OCI-LY7 (cell line): ENCODE data around the gene TVP23A. TPM values are rescaled to one million over a fixed set of nuclear protein-coding genes. Genes with fewer than 3 reads are reported as not detected.

Source experiments
- BruUV-seq: library from RNA; stranded (reverse); fragments of 400-500 nt; replicated peaks from 2 replicates; lab custom pipeline; 2021; lab: Mats Ljungman, UMichigan
- CTCF ChIA-PET: fragments of 300-600 bp; sonication (Branson Sonifier 250); formaldehyde crosslinking; loops from one replicate; lab custom pipeline; 2022; ENCODE audit warnings: antibody characterized with exemption; ENCODE audit not compliant: unreplicated experiment; lab: Charles Lee
- POLR2A ChIA-PET: fragments of 300-600 bp; sonication (Branson Sonifier 250); formaldehyde crosslinking; loops from one replicate; lab custom pipeline; 2022; ENCODE audit warnings: antibody characterized with exemption; lab: Charles Lee
- DNase-seq: peaks from one replicate; pipeline ENCODE4 v3.0.0-alpha.2; 2015; ENCODE audit warnings: low spot score
- H2AFZ ChIP-seq: fragments of 200-600 bp; sonication (generic), shearing (Covaris generic); 2 replicates; pipeline ENCODE4 v1.6.1; 2014; ENCODE audit warnings: mild to moderate bottlenecking, antibody characterized with exemption, low read length, moderate library complexity
- H3K27ac ChIP-seq: fragments of 200-600 bp; sonication (generic); 2 replicates; pipeline ENCODE4 v1.5.1; 2014; ENCODE audit warnings: mixed run types, low read depth, mild to moderate bottlenecking, moderate library complexity, low read length, inconsistent platforms; ENCODE audit not compliant: poor library complexity, severe bottlenecking
- H3K36me3 ChIP-seq: fragments of 200-600 bp; sonication (generic); 2 replicates; pipeline ENCODE4 v1.6.1; 2014; ENCODE audit warnings: mild to moderate bottlenecking, antibody characterized with exemption, low read length, moderate library complexity, mixed read lengths; ENCODE audit not compliant: insufficient read depth
- H3K4me1 ChIP-seq: fragments of 200-600 bp; sonication (generic); 2 replicates; pipeline ENCODE4 v1.5.1; 2014; ENCODE audit warnings: mild to moderate bottlenecking, low read length; ENCODE audit not compliant: insufficient read depth, poor library complexity, severe bottlenecking
- H3K4me2 ChIP-seq: fragments of 200-600 bp; sonication (generic); 2 replicates; pipeline ENCODE4 v1.6.1; 2014; ENCODE audit warnings: mild to moderate bottlenecking, low read length
- H3K4me3 ChIP-seq: fragments of 200-600 bp; sonication (generic); 2 replicates; pipeline ENCODE4 v1.5.1; 2014; ENCODE audit warnings: mild to moderate bottlenecking, low read depth, low read length; ENCODE audit not compliant: poor library complexity, severe bottlenecking
- H3K79me2 ChIP-seq: fragments of 200-600 bp; sonication (generic); 2 replicates; pipeline ENCODE4 v1.6.1; 2016; ENCODE audit warnings: low read depth, mild to moderate bottlenecking, low read length, moderate library complexity, mixed read lengths; ENCODE audit not compliant: insufficient read depth
- H3K9me2 ChIP-seq: fragments of 200-600 bp; sonication (generic); 2 replicates; pipeline ENCODE4 v1.6.1; 2016; ENCODE audit warnings: mild to moderate bottlenecking, low read length, mixed read lengths; ENCODE audit not compliant: insufficient read depth
- H3K9me3 ChIP-seq: fragments of 200-600 bp; sonication (generic); 2 replicates; pipeline ENCODE4 v1.6.1; 2014; ENCODE audit warnings: mild to moderate bottlenecking, mixed run types, low read length, mixed read lengths
- H4K20me1 ChIP-seq: fragments of 200-600 bp; sonication (generic); 2 replicates; pipeline ENCODE4 v1.6.1; 2014; ENCODE audit warnings: mild to moderate bottlenecking, antibody characterized with exemption, low read length, moderate library complexity, mixed read lengths; ENCODE audit not compliant: insufficient read depth
- CTCF ChIP-seq: fragments of 200-600 bp; sonication (generic); conservative IDR thresholded peaks from 2 replicates; pipeline ENCODE4 v1.5.1; 2014; ENCODE audit warnings: mild to moderate bottlenecking, antibody characterized with exemption, low read length, moderate library complexity, mixed read lengths
- EZH2phosphoT487 ChIP-seq: fragments of 200-600 bp; sonication (generic); IDR thresholded peaks from 2 replicates; pipeline ENCODE4 v1.6.1; 2018; ENCODE audit warnings: low read depth, borderline replicate concordance, mild to moderate bottlenecking, mixed run types, antibody characterized with exemption, low read length, moderate library complexity, mixed read lengths
- intact Hi-C: fragments of 100-400 bp; cut with micrococcal nuclease; formaldehyde crosslinking; loops from one replicate; pipeline ENCODE4 v1.10.0; 2022; ENCODE audit not compliant: unreplicated experiment
- total RNA-seq, 2 experiments: library from RNA; depleted of rRNA in 1 of 2; stranded (reverse); fragments of >200 nt in 1 of 2; shearing (Covaris generic) in 1 of 2; gene quantifications; 2 replicates each; pipeline ENCODE4 v1.2.3, GENCODE V29; 2014 to 2022

The TVP23A gene
- total RNA-seq, 2 experiments from 2014 or later: 0.57 TPM; not detected in 1

GRCh38 chr16:10754941-10755340 is 63.7 kb downstream of the TVP23A start:
- intact Hi-C loops: no loop called here
- Histone ChIP-seq H3K79me2 (no peaks in the 10 kb centered on the region), H3K27ac (no peak overlapping the region), H3K9me2 (no peaks in the 10 kb centered on the region), H3K9me3 (no peaks in the 10 kb centered on the region), H3K4me2 (no peak overlapping the region), H2AFZ (no peak overlapping the region), H3K36me3 (peaks cover 59% of the 10 kb centered on the region), H3K4me1 (peaks cover 19% of the 10 kb centered on the region), H4K20me1 (no peaks in the 10 kb centered on the region), H3K4me3 (no peak overlapping the region)
- POLR2A ChIA-PET: interaction anchor here (1.0 kb wide), 1 partner anchor 11 kb away, joined by 4 read pairs; the partner anchor contains the start of gene NUBP1
- no peak for TF ChIP-seq CTCF
- no peak for TF ChIP-seq EZH2phosphoT487
- no peak for DNase-seq
- BruUV-seq: no TSS peak
- CTCF ChIA-PET: no interaction called here

- no peak for DNase-seq
- no peaks in the 10 kb centered on the region for H3K9me3 ChIP-seq
- no peak for TF ChIP-seq EZH2phosphoT487
- no peak for TF ChIP-seq CTCF
- H4K20me1 ChIP-seq: no peaks in the 10 kb centered on the region
- peaks cover 56% of the 10 kb centered on the region for H3K36me3 ChIP-seq
- intact Hi-C loops: no loop called here
- no peak overlapping the region; the same call in 1 of the 2 replicates for H2AFZ ChIP-seq
- H3K9me2 ChIP-seq: no peaks in the 10 kb centered on the region
- H3K4me2 ChIP-seq: peak overlapping the region; percentile 61
- ChIA-PET POLR2A (interaction anchor here (0.5 to 2.2 kb wide), 2 partner anchors 9 to 440 kb away, joined by 3 to 11 read pairs; partner anchors contain the start of gene NUBP1), CTCF (no interaction called here)
- H3K79me2 ChIP-seq: no peaks in the 10 kb centered on the region
- peaks cover 19% of the 10 kb centered on the region for H3K4me1 ChIP-seq
- BruUV-seq: no TSS peak
- peak overlapping the region; percentile 25 for H3K27ac ChIP-seq
- H3K4me3 ChIP-seq: no peak overlapping the region
Measured at GRCh38 chr16:10753670-10754069, 64.9 kb downstream of the TVP23A start.

- H4K20me1 ChIP-seq: no peaks in the 10 kb centered on the region
- peaks cover 56% of the 10 kb centered on the region for H3K36me3 ChIP-seq
- peak overlapping the region; percentile 25 for H3K27ac ChIP-seq
- H3K4me1 ChIP-seq: peaks cover 19% of the 10 kb centered on the region
- no TSS peak for BruUV-seq
- H3K79me2 ChIP-seq: no peaks in the 10 kb centered on the region
- no peak overlapping the region for H3K4me3 ChIP-seq
- POLR2A ChIA-PET: interaction anchor here (0.5 to 2.2 kb wide), 4 partner anchors 9 to 504 kb away, joined by 3 to 11 read pairs (median 4); partner anchors contain the start of gene NUBP1
- peak; percentile 78 for DNase-seq
- H3K9me2 ChIP-seq: no peaks in the 10 kb centered on the region
- H2AFZ ChIP-seq: no peak overlapping the region; the same call in 1 of the 2 replicates
- H3K9me3 ChIP-seq: no peaks in the 10 kb centered on the region
- peak overlapping the region; percentile 61 for H3K4me2 ChIP-seq
- CTCF ChIA-PET: interaction anchor here (0.6 kb wide), 3 partner anchors 134 to 210 kb away, joined by 3 to 7 read pairs (median 3); partner anchors contain the start of gene DEXI
- intact Hi-C loops: no loop called here
- TF ChIP-seq CTCF (no peak), EZH2phosphoT487 (no peak)
Measured at GRCh38 chr16:10752843-10753523, 65.6 kb downstream of the TVP23A start.
